Right renal cortex interstitium (tissue), 3 donors: ENCODE data around the gene GRB14. TPM values are rescaled to one million over a fixed set of nuclear protein-coding genes. Genes with fewer than 3 reads are reported as not detected.

Experiments used
- polyA plus RNA-seq, 3 donors: library from polyadenylated mRNA; unstranded; fragments of 120-200 nt; gene quantifications; one replicate each; pipeline ENCODE4 v1.2.1, GENCODE V29; 2013; ENCODE audit not compliant: insufficient read length in 3 of 3

The GRB14 gene
- polyA plus RNA-seq, 3 donors: 51.0 to 59.6 (median 53.0) TPM

Other genes with a start within 250 kb of the GRB14 start
- gene COBLL1, start 220.3 kb upstream of the GRB14 start, polyA plus RNA-seq: 100 to 1,000 TPM; 117 to 135 (median 135) TPM